ENCODE data around the gene ING3.
"Not testable (repeated sequence)": the region's sequence is repeated elsewhere in the genome, so short reads cannot be mapped to it uniquely, and the experiment has no call there.

Gene ING3

GRCh38 chr7:120951309-120951699 is 727 bp downstream of the ING3 start:
- DNase-seq (ENCODE audit: low read depth): no peak

GRCh38 chr7:120951826-120952225 is 1.2 kb downstream of the ING3 start:
- DNase-seq (ENCODE audit: low read depth): no peak

- DNase-seq (ENCODE audit: low read depth): no peak
Observed at GRCh38 chr7:120955577-120956149, 5.1 kb downstream of the ING3 start.

GRCh38 chr7:120959929-120960484 is 9.4 kb downstream of the ING3 start:
- DNase-seq (ENCODE audit: low read depth): no peak

GRCh38 chr7:120960714-120961113 is 10.1 kb downstream of the ING3 start:
- DNase-seq (ENCODE audit: low read depth): no peak

- no peak for DNase-seq (ENCODE audit: low read depth)
Observed at GRCh38 chr7:120961638-120962173, 11.1 kb downstream of the ING3 start.

GRCh38 chr7:120964088-120964487 is 13.5 kb downstream of the ING3 start:
- DNase-seq (ENCODE audit: low read depth): no peak

GRCh38 chr7:120966961-120967360 is 16.4 kb downstream of the ING3 start:
- no peak for DNase-seq (ENCODE audit: low read depth)

- no peak for DNase-seq (ENCODE audit: low read depth)
Observed at GRCh38 chr7:120973849-120974248, 23.3 kb downstream of the ING3 start.

GRCh38 chr7:120979765-120980499 is 29.4 kb downstream of the ING3 start:
- DNase-seq (ENCODE audit: low read depth): no peak

GRCh38 chr7:120981117-120981516 is 30.5 kb downstream of the ING3 start:
- DNase-seq (ENCODE audit: low read depth): no peak

GRCh38 chr7:120981888-120982615 is 31.5 kb downstream of the ING3 start:
- no peak for DNase-seq (ENCODE audit: low read depth)

- not testable (repeated sequence) for DNase-seq (ENCODE audit: low read depth)
Observed at GRCh38 chr7:120983592-120983991, 33.0 kb downstream of the ING3 start.

- no peak for DNase-seq (ENCODE audit: low read depth)
Observed at GRCh38 chr7:120984406-120984805, 33.8 kb downstream of the ING3 start.

GRCh38 chr7:120985130-120985758 is 34.7 kb downstream of the ING3 start:
- no peak for DNase-seq (ENCODE audit: low read depth)

- no peak for DNase-seq (ENCODE audit: low read depth)
Observed at GRCh38 chr7:120985839-120986238, 35.3 kb downstream of the ING3 start.

- no peak for DNase-seq (ENCODE audit: low read depth)
Observed at GRCh38 chr7:120986650-120987049, 36.1 kb downstream of the ING3 start.

- DNase-seq (ENCODE audit: low read depth): no peak
Observed at GRCh38 chr7:120987280-120987679, 36.7 kb downstream of the ING3 start.

GRCh38 chr7:120987683-120988590 is 37.4 kb downstream of the ING3 start:
- peak; percentile 74 for DNase-seq (ENCODE audit: low read depth)

GRCh38 chr7:120988591-120989256 is 38.1 kb downstream of the ING3 start, which contains the start of gene CPED1:
Gene CPED1 (plus strand): TSS chr7:120988711. CDS start chr7:120989622, 911 bp downstream.
- DNase-seq (ENCODE audit: low read depth): no peak

Data from activated T-helper 1 cell treated with Interleukin-2 at 50 U/mL for 16 hours (primary cell).